T-helper 1 cell treated with Interleukin-12 subunit alpha and Interleukin-12 subunit beta and Interleukin-4 antibody, amounts not matched to agents 30 ng/mL and 1 ng/mL, for 36 hours (primary cell): ENCODE measurements around the gene DBP. TPM values are rescaled to one million over a fixed set of nuclear protein-coding genes. Genes with fewer than 3 reads are reported as not detected.

Source experiments
- intact Hi-C: fragments of 100-400 bp; cut with micrococcal nuclease; formaldehyde crosslinking; loops from one replicate; pipeline ENCODE4 v1.15.1; 2024
- total RNA-seq: library from RNA; stranded (reverse); gene quantifications from 2 replicates; pipeline ENCODE4 v1.2.3, GENCODE V29; 2022

DBP gene
- total RNA-seq, 1 donor from 2014 or later, result 8.0 TPM

GRCh38 chr19:48595171-48595570, 42.0 kb downstream of the DBP start:
- intact Hi-C loops, result no loop called here

- intact Hi-C loops, result no loop called here
Measured at GRCh38 chr19:48591021-48591420, 46.2 kb downstream of the DBP start.

DNA sequence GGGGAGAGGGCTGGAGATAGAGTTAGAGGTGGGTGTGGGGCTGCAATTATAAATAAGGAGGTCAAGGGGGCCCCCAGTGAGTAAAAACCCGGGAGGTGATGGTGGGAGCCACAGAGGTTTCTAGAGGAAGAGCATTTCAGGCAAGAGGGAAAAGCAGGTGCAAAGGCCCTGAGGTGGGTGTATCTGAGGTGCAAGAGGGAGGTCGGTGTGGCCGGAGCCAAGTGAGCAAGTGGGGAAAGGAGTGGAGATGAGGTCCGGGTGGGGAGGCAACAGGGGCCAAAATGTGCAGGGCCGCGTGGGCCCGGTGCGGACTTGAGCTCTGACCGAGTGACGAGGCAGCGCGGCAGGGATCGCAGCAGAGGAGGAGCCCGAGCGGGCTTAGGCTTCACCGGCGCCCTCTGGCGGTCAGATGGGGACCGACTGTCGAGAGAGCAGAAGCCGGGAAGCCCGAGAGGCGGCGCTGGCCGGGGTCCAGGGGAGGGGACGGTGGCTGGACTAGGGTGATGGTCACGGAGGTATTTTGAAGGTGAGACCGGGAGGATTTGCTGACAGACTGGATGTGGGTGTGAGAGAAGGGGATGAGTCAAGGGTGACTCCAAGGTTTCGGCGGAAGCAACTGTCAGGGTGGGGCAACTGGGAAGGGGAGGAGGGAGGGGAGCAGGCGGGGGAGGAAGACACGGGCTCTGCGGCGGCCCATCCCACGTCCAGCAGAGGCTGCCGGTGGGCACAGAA, 48.3 kb downstream of the DBP start:
- intact Hi-C loops, result loop anchor here (1.0 to 5.0 kb wide), 4 partner anchors 19 to 257 kb away; partner anchors contain the start of genes RPL18 and SPHK2

GRCh38 chr19:48587387-48587786, 49.8 kb downstream of the DBP start:
- intact Hi-C loops, result loop anchor here (5.0 kb wide), 1 partner anchor 255 kb away; no protein-coding TSS in a partner anchor

DNA sequence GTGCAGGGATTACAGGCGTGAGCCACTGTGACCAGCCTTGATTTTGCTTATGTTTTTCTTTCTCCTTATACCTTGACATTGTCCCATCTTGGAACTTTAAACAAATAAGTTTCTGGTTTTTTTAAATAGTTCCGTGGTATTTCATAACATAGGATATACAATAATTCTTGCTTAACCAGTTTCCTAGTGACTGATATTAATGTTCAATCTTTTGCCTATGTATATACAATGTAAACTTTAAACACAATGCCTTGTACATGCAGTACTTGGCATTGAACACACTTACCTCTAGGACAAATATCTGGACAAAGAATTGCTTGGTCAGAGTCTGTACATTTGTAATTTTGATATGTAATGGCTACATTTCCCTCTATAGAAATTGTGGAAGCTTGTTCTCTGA, 55.0 kb downstream of the DBP start:
- intact Hi-C loops, result no loop called here

Other genes with a start within 250 kb of the DBP start
- gene KDELR1, start 245.8 kb downstream of the DBP start, total RNA-seq, result 72.6 and 74.0 TPM in 2 replicates
- gene GRIN2D, start 243.7 kb downstream of the DBP start, total RNA-seq, result 0.25 and 0.32 TPM in 2 replicates
- gene GRWD1, start 191.4 kb downstream of the DBP start, total RNA-seq, result 45.8 and 52.1 TPM in 2 replicates
- 1.5 and 1.8 TPM in 2 replicates for gene KCNJ14, start 181.8 kb downstream of the DBP start, total RNA-seq
- gene CYTH2, start 168.0 kb downstream of the DBP start, total RNA-seq, result 48.1 and 49.0 TPM in 2 replicates
- 4.5 and 5.0 TPM in 2 replicates for gene LMTK3, start 125.5 kb downstream of the DBP start, total RNA-seq
- gene SULT2B1, start 85.2 kb downstream of the DBP start, total RNA-seq, result 0.29 and 0.32 TPM in 2 replicates
- not detected in 2 replicates for gene SPACA4, start 30.6 kb downstream of the DBP start, total RNA-seq
- gene FAM83E, start 22.3 kb downstream of the DBP start, total RNA-seq, result 2.8 and 3.1 TPM in 2 replicates
- 1,358 and 1,391 TPM in 2 replicates for gene RPL18, start 18.2 kb downstream of the DBP start, total RNA-seq
- 32.7 and 41.5 TPM in 2 replicates for gene SPHK2, start 17.9 kb downstream of the DBP start, total RNA-seq
- 6.6 and 8.8 TPM in 2 replicates for gene CA11, start 8.8 kb upstream of the DBP start, total RNA-seq
- 0.51 and 0.81 TPM in 2 replicates for gene NTN5, start 35.6 kb upstream of the DBP start, total RNA-seq
- not detected in 2 replicates for gene FUT2, start 58.6 kb upstream of the DBP start, total RNA-seq
- 1.4 and 1.6 TPM in 2 replicates for gene MAMSTR, start 82.3 kb upstream of the DBP start, total RNA-seq
- 0.10 and 0.15 TPM in 2 replicates for gene RASIP1, start 103.2 kb upstream of the DBP start, total RNA-seq
- not detected in 2 replicates for gene IZUMO1, start 109.5 kb upstream of the DBP start, total RNA-seq
- 0.29 and 0.54 TPM in 2 replicates for gene FUT1, start 115.3 kb upstream of the DBP start, total RNA-seq
- not detected in 2 replicates for gene FGF21, start 118.1 kb upstream of the DBP start, total RNA-seq
- gene BCAT2, start 173.7 kb upstream of the DBP start, total RNA-seq, result 55.1 and 56.3 TPM in 2 replicates
- 1.3 TPM in 2 replicates for gene HSD17B14, start 199.1 kb upstream of the DBP start, total RNA-seq
- gene PLEKHA4, start 231.2 kb upstream of the DBP start, total RNA-seq, result 1.3 and 3.2 TPM in 2 replicates
- 37.9 and 38.1 TPM in 2 replicates for gene PPP1R15A, start 235.0 kb upstream of the DBP start, total RNA-seq